OCI-LY1 (cell line): ENCODE measurements around the gene SDK2.

Experiments used
- H2AFZ ChIP-seq: fragments of 200-600 bp; sonication (generic), shearing (Covaris generic); 2 replicates; pipeline ENCODE4 v1.6.0; 2014; ENCODE audit warnings: antibody characterized with exemption, mild to moderate bottlenecking, low read length
- H3F3A ChIP-seq: fragments of 200-600 bp; sonication (generic), shearing (Covaris generic); 2 replicates; pipeline ENCODE4 v1.6.0; 2014; ENCODE audit warnings: mild to moderate bottlenecking, antibody characterized with exemption, low read length, moderate library complexity; ENCODE audit not compliant: insufficient read depth
- H3K27ac ChIP-seq: fragments of 200-600 bp; sonication (generic); 2 replicates; pipeline ENCODE4 v1.5.1; 2014; ENCODE audit warnings: low read length, mixed run types, mild to moderate bottlenecking, low read depth; ENCODE audit not compliant: poor library complexity, severe bottlenecking
- H3K27me3 ChIP-seq: fragments of 200-600 bp; sonication (generic); 2 replicates; pipeline ENCODE4 v1.6.0; 2014; ENCODE audit warnings: antibody characterized with exemption, mild to moderate bottlenecking, low read length, moderate library complexity; ENCODE audit not compliant: insufficient read depth
- H3K36me3 ChIP-seq: fragments of 200-600 bp; sonication (generic); 2 replicates; pipeline ENCODE4 v1.6.1; 2014; ENCODE audit warnings: mild to moderate bottlenecking, antibody characterized with exemption, low read length, moderate library complexity, mixed read lengths; ENCODE audit not compliant: insufficient read depth
- H3K4me1 ChIP-seq: fragments of 200-600 bp; sonication (generic); 2 replicates; pipeline ENCODE4 v1.5.1; 2014; ENCODE audit warnings: mild to moderate bottlenecking, low read length, moderate library complexity; ENCODE audit not compliant: insufficient read depth, severe bottlenecking
- H3K4me2 ChIP-seq: fragments of 200-600 bp; sonication (generic), shearing (Covaris generic); 2 replicates; pipeline ENCODE4 v1.6.1; 2014; ENCODE audit warnings: low read length
- H3K4me3 ChIP-seq: fragments of 200-600 bp; sonication (generic); 2 replicates; pipeline ENCODE4 v1.5.1; 2014; ENCODE audit warnings: low read length, low read depth, mild to moderate bottlenecking, mixed read lengths; ENCODE audit not compliant: poor library complexity, severe bottlenecking
- H3K79me2 ChIP-seq: fragments of 200-600 bp; shearing (Covaris generic); 2 replicates; pipeline ENCODE4 v1.6.1; 2016; ENCODE audit warnings: mixed run types, low read length, mixed read lengths; ENCODE audit not compliant: insufficient read depth
- H3K9ac ChIP-seq: fragments of 200-600 bp; sonication (generic), shearing (Covaris generic); 2 replicates; pipeline ENCODE4 v1.6.1; 2014; ENCODE audit warnings: mild to moderate bottlenecking, low read length, mixed read lengths
- H3K9me2 ChIP-seq: fragments of 200-600 bp; sonication (generic), shearing (Covaris generic); 2 replicates; pipeline ENCODE4 v1.6.1; 2014; ENCODE audit warnings: low read depth, mild to moderate bottlenecking, low read length, mixed read lengths
- H3K9me3 ChIP-seq: fragments of 200-600 bp; shearing (Covaris generic); 2 replicates; pipeline ENCODE4 v1.6.1; 2014; ENCODE audit warnings: low read length, mixed read lengths
- H4K20me1 ChIP-seq: fragments of 200-600 bp; sonication (generic), shearing (Covaris generic); 2 replicates; pipeline ENCODE4 v1.6.0; 2016; ENCODE audit warnings: mild to moderate bottlenecking, low read length; ENCODE audit not compliant: insufficient read depth
- EZH2 ChIP-seq: fragments of 200-600 bp; sonication (generic), shearing (Covaris generic); IDR thresholded peaks from 2 replicates; pipeline ENCODE4 v1.8.0; 2017; ENCODE audit warnings: borderline replicate concordance, mixed run types, mild to moderate bottlenecking, antibody characterized with exemption, low read length, moderate library complexity, mixed read lengths
- TF ChIP-seq, protein P1 (sequence below): fragments of 200-600 bp; sonication (generic), shearing (Covaris generic); IDR thresholded peaks from 2 replicates; pipeline ENCODE4 v1.5.1; 2017; ENCODE audit warnings: mild to moderate bottlenecking, antibody characterized with exemption, low read length, moderate library complexity, mixed read lengths

The SDK2 gene

GRCh38 chr17:73617501-73617900 lies 26.7 kb downstream of the SDK2 start:
- no peak overlapping the region for H2AFZ ChIP-seq
- no peaks in the 10 kb centered on the region for H3K36me3 ChIP-seq
- no peaks in the 10 kb centered on the region for H3K79me2 ChIP-seq
- no peaks in the 10 kb centered on the region for H3K4me1 ChIP-seq
- no peaks in the 10 kb centered on the region; the same call in 1 of the 2 replicates for H3K27me3 ChIP-seq
- no peak overlapping the region for H3K9ac ChIP-seq
- H4K20me1 ChIP-seq, result no peaks in the 10 kb centered on the region
- H3K9me2 ChIP-seq, result no peaks in the 10 kb centered on the region
- no peaks in the 10 kb centered on the region for H3K9me3 ChIP-seq
- no peaks in the 10 kb centered on the region for H3F3A ChIP-seq
- H3K27ac ChIP-seq, result no peak overlapping the region
- no peak overlapping the region for H3K4me3 ChIP-seq
- no peak overlapping the region for H3K4me2 ChIP-seq
- TF ChIP-seq, protein P1, sequence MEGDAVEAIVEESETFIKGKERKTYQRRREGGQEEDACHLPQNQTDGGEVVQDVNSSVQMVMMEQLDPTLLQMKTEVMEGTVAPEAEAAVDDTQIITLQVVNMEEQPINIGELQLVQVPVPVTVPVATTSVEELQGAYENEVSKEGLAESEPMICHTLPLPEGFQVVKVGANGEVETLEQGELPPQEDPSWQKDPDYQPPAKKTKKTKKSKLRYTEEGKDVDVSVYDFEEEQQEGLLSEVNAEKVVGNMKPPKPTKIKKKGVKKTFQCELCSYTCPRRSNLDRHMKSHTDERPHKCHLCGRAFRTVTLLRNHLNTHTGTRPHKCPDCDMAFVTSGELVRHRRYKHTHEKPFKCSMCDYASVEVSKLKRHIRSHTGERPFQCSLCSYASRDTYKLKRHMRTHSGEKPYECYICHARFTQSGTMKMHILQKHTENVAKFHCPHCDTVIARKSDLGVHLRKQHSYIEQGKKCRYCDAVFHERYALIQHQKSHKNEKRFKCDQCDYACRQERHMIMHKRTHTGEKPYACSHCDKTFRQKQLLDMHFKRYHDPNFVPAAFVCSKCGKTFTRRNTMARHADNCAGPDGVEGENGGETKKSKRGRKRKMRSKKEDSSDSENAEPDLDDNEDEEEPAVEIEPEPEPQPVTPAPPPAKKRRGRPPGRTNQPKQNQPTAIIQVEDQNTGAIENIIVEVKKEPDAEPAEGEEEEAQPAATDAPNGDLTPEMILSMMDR, result no peak
- no peak for TF ChIP-seq EZH2

GRCh38 chr17:73616873-73617404 lies 27.3 kb downstream of the SDK2 start:
- Histone ChIP-seq H3K9me3 (no peaks in the 10 kb centered on the region), H3K9ac (no peak overlapping the region), H3F3A (no peaks in the 10 kb centered on the region), H3K4me2 (no peak overlapping the region), H3K9me2 (no peaks in the 10 kb centered on the region), H3K27ac (no peak overlapping the region), H3K36me3 (no peaks in the 10 kb centered on the region), H2AFZ (no peak overlapping the region), H3K4me1 (no peaks in the 10 kb centered on the region), H4K20me1 (no peaks in the 10 kb centered on the region), H3K4me3 (no peak overlapping the region), H3K79me2 (no peaks in the 10 kb centered on the region), H3K27me3 (no peaks in the 10 kb centered on the region; the same call in 1 of the 2 replicates)
- no peak for TF ChIP-seq EZH2
- TF ChIP-seq, protein P1, result no peak

DNA sequence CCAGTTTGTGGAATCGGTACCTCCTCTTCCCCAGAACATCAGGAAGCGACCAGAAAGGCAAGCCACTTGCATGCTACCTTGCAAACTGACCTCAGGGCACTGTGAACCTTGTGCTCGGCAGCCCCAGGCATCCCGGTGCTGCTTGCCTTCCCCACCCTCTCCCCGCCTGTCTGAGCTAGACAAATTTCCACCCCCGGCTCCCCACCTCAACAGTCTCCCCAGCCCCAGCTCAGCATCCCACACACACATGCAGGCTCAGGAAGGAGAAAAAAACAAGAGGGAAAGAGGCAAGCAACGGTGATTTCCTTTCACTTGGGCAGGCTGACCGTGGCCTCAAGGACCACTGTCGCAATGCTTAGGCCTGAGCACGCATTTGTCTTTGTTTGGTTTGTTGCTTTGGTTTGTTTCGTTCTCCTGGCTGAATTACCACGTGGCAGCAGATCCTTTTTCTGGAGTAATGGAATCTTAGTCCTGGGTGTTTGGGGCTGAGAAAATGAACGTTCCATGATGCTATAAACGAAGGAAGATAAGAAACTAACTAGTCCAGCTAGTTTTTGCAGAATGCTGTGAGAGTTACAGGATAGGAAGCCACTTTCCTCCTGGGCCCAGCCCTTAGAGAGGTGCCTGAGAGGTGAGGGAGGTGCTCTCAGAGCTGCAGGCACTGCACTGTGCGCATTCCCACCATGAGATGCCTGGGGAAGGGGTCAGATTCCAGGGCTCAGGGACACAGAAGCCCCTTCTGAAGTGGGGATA lies 27.9 kb downstream of the SDK2 start:
- no peak overlapping the region for H3K9ac ChIP-seq
- no peaks in the 10 kb centered on the region for H3K79me2 ChIP-seq
- H3K9me2 ChIP-seq, result no peaks in the 10 kb centered on the region
- H3K4me3 ChIP-seq, result no peak overlapping the region
- no peak overlapping the region for H2AFZ ChIP-seq
- H3K27me3 ChIP-seq, result no peaks in the 10 kb centered on the region; the same call in 1 of the 2 replicates
- H4K20me1 ChIP-seq, result no peaks in the 10 kb centered on the region
- no peak overlapping the region for H3K4me2 ChIP-seq
- H3K4me1 ChIP-seq, result no peaks in the 10 kb centered on the region
- no peaks in the 10 kb centered on the region for H3K9me3 ChIP-seq
- no peaks in the 10 kb centered on the region for H3K36me3 ChIP-seq
- TF ChIP-seq, protein P1, result no peak
- TF ChIP-seq EZH2, result no peak
- H3K27ac ChIP-seq, result no peak overlapping the region
- H3F3A ChIP-seq, result no peaks in the 10 kb centered on the region
